Measurements from ENCODE around the gene ATXN2.

DNA sequence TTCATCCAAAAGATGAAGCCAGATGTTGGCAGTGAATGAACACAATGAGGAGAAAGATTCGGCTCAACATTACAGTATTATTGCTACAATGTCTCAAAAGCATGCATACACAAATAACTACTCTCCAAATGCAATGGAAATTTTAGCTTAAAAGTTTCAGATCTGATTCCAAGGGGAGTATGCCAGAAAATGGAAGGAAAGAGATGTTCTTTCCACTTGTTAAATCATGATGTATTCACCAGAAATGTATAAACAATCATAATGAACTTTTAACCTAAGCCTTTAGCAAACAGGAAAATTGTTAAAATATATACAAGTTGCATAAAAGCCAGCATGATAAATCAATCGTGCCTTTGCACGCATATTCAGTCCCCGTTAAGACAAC, 131.3 kb downstream of the ATXN2 start:
- TF ChIP-seq EP300 (IDR thresholded peaks at IDR 0.05; ENCODE audit: borderline replicate concordance): no peak
- TF ChIP-seq CREB1 (IDR thresholded peaks at IDR 0.05; ENCODE audit: low read depth): no peak
- TF ChIP-seq, protein P1, sequence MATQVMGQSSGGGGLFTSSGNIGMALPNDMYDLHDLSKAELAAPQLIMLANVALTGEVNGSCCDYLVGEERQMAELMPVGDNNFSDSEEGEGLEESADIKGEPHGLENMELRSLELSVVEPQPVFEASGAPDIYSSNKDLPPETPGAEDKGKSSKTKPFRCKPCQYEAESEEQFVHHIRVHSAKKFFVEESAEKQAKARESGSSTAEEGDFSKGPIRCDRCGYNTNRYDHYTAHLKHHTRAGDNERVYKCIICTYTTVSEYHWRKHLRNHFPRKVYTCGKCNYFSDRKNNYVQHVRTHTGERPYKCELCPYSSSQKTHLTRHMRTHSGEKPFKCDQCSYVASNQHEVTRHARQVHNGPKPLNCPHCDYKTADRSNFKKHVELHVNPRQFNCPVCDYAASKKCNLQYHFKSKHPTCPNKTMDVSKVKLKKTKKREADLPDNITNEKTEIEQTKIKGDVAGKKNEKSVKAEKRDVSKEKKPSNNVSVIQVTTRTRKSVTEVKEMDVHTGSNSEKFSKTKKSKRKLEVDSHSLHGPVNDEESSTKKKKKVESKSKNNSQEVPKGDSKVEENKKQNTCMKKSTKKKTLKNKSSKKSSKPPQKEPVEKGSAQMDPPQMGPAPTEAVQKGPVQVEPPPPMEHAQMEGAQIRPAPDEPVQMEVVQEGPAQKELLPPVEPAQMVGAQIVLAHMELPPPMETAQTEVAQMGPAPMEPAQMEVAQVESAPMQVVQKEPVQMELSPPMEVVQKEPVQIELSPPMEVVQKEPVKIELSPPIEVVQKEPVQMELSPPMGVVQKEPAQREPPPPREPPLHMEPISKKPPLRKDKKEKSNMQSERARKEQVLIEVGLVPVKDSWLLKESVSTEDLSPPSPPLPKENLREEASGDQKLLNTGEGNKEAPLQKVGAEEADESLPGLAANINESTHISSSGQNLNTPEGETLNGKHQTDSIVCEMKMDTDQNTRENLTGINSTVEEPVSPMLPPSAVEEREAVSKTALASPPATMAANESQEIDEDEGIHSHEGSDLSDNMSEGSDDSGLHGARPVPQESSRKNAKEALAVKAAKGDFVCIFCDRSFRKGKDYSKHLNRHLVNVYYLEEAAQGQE (IDR thresholded peaks at IDR 0.05; ENCODE audit: low read depth): no peak
- TF ChIP-seq TCF12 (IDR thresholded peaks at IDR 0.05; ENCODE audit: low read depth): no peak
- no peak for TF ChIP-seq YY1 (IDR thresholded peaks at IDR 0.05; ENCODE audit: low read depth)

Data from Ishikawa (cell line).